Activated naive CD4-positive, alpha-beta T cell treated with anti-CD3 and anti-CD28 coated beads, Interleukin-2, amount 10 ng/mL, durations not matched to agents 7 days and 5 days (primary cell): Measurements from ENCODE around the gene MARK3.
"Not testable (repeated sequence)": the region's sequence is repeated elsewhere in the genome, so short reads cannot be mapped to it uniquely, and the experiment has no call there.

Experiments used
- CTCF ChIA-PET: fragments of 350-600 bp; sonication (Branson Sonifier 250); formaldehyde crosslinking; loops from one replicate; lab custom pipeline; 2021; ENCODE audit warnings: antibody characterized with exemption; lab: Charles Lee
- DNase-seq: peaks from one replicate; pipeline ENCODE4 v3.0.0-alpha.2; 2020
- H3K27ac Mint-ChIP-seq: one replicate; pipeline ENCODE4 v1.8.0; 2021; ENCODE audit warnings: mild to moderate bottlenecking, moderate library complexity, mixed read lengths
- H3K27me3 Mint-ChIP-seq: one replicate; pipeline ENCODE4 v1.8.0; 2021; ENCODE audit warnings: mild to moderate bottlenecking, mixed read lengths
- H3K36me3 Mint-ChIP-seq: one replicate; pipeline ENCODE4 v1.8.0; 2021; ENCODE audit warnings: mixed read lengths
- H3K4me1 Mint-ChIP-seq: one replicate; pipeline ENCODE4 v1.8.0; 2021; ENCODE audit warnings: mixed read lengths
- H3K4me3 Mint-ChIP-seq: one replicate; pipeline ENCODE4 v1.8.0; 2021; ENCODE audit warnings: mild to moderate bottlenecking, moderate library complexity, mixed read lengths
- H3K9me3 Mint-ChIP-seq: one replicate; pipeline ENCODE4 v1.8.0; 2021; ENCODE audit warnings: mixed read lengths

MARK3 gene

DNA sequence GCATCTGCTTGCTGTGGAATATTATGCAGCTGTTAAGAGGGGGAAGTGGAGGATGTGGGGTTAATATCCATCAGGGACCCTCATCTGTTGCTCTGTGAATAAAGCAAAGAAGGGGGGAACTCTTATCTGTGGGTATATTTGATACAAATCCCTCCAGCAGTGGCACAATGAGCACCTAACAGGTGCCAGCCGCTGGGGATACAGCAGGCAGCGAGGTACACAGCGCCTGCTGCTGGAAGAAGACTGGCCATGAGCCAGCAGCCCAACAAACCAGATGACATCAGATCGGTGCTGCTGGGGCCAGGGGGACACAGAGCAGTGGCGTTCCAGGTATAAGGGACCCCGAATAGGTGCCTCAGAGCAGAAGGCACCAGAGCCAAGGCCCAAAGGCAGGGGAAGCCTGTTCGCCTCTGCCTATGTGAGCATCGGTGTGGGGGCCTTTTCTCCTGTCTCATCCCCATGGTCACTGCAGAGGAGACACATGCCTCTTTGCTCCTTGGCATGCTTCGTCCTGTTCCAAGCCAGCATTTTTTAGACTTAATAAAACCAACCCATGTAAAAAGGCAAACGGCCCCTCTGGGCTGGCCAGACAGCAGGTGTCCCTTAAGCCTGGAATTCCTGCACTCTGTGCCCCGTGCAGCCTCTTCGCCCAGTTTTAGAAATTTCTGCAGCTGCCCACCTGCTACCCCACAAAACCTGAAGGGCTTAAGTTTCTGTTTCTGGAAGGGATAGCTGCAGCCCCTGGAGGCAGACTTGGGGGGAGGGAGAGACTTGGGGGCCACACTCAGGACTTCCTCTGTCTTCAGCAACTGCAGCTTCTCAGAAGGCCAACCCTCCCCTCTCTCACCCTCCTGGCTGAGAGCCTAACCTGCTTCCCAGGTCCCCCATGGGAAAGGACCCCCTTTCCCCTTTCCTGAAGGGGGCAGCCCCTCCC is 139.1 kb downstream of the MARK3 start:
- Mint-ChIP-seq H3K4me3 (peak overlapping the region; percentile 33), H3K27me3 (peaks cover 80% of the 10 kb centered on the region), H3K36me3 (no peaks in the 10 kb centered on the region), H3K4me1 (peaks cover 27% of the 10 kb centered on the region), H3K9me3 (no peaks in the 10 kb centered on the region), H3K27ac (no peak overlapping the region)
- DNase-seq: no peak
- CTCF ChIA-PET: no interaction called here

- H3K9me3 Mint-ChIP-seq, H3K27ac Mint-ChIP-seq, H3K4me3 Mint-ChIP-seq, DNase-seq, CTCF ChIA-PET, H3K36me3 Mint-ChIP-seq: not testable (repeated sequence)
- Mint-ChIP-seq H3K27me3 (peaks cover 70% of the 10 kb centered on the region), H3K4me1 (peaks cover 34% of the 10 kb centered on the region)
Observed at GRCh38 chr14:103525430-103526246, 140.4 kb downstream of the MARK3 start.

DNA sequence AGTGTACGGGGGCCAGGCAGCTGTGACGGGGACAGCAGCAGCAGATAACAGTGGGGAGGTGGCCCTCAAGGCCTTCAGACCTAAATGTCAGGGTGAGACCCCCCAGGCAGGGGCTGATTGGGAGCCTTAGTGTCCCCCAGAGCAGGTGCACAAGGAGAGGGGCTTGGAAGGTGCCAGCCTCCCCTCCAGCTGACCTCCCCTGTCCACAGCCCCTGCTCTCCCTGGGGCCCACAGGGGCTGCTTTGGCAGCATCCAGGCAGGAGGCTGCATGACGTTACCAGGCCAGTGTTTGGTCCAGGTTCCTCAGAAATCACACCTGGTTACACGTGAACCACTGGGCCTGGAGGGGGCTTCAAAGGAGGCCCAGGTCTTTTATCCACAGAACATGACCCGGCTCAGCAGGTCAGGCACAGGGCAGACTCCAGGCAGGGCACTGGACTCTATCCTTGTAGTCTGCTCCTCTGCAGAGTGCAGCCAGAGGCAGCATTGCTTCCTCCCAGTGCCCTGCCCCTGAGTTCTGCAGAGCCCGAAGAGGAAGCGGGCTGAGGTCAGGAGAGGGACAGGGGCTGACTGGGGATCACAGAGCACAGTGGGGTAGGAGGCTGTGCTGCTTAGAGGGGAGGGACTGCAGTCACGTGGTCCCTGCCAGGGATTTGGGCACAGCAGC is 141.2 kb downstream of the MARK3 start:
- H3K27ac Mint-ChIP-seq: no peak overlapping the region
- peaks cover 39% of the 10 kb centered on the region for H3K4me1 Mint-ChIP-seq
- no peak overlapping the region for H3K4me3 Mint-ChIP-seq
- CTCF ChIA-PET: interaction anchor here (4.2 kb wide), 1 partner anchor 7 kb away, joined by 20 read pairs; no protein-coding TSS in a partner anchor
- no peak for DNase-seq
- H3K9me3 Mint-ChIP-seq: no peaks in the 10 kb centered on the region
- H3K36me3 Mint-ChIP-seq: peaks cover 4% of the 10 kb centered on the region
- peaks cover 63% of the 10 kb centered on the region for H3K27me3 Mint-ChIP-seq

DNA sequence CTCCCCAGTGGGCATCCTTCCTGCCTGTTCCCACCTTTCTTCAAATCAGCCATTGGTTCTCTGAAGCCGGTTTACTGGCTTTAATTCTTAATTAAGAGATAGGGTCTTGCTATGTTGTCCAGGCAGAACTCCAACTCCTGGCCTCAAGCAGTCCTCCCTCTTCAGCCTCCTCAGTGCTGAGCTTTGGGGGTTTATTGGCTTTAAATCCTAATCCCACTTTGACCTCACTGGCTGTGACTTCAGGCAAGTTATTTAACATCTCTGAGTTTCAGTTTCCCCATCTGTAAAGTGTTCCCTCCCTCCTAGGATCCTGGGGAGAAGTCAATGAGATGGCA is 141.7 kb downstream of the MARK3 start:
- H3K4me3 Mint-ChIP-seq: no peak overlapping the region
- DNase-seq: no peak
- H3K4me1 Mint-ChIP-seq: peaks cover 41% of the 10 kb centered on the region
- peak overlapping the region; percentile 11 for H3K27ac Mint-ChIP-seq
- H3K27me3 Mint-ChIP-seq: peaks cover 60% of the 10 kb centered on the region
- H3K9me3 Mint-ChIP-seq: no peaks in the 10 kb centered on the region
- H3K36me3 Mint-ChIP-seq: peaks cover 4% of the 10 kb centered on the region
- CTCF ChIA-PET: interaction anchor here (4.2 kb wide), 1 partner anchor 8 kb away, joined by 20 read pairs; no protein-coding TSS in a partner anchor

DNA sequence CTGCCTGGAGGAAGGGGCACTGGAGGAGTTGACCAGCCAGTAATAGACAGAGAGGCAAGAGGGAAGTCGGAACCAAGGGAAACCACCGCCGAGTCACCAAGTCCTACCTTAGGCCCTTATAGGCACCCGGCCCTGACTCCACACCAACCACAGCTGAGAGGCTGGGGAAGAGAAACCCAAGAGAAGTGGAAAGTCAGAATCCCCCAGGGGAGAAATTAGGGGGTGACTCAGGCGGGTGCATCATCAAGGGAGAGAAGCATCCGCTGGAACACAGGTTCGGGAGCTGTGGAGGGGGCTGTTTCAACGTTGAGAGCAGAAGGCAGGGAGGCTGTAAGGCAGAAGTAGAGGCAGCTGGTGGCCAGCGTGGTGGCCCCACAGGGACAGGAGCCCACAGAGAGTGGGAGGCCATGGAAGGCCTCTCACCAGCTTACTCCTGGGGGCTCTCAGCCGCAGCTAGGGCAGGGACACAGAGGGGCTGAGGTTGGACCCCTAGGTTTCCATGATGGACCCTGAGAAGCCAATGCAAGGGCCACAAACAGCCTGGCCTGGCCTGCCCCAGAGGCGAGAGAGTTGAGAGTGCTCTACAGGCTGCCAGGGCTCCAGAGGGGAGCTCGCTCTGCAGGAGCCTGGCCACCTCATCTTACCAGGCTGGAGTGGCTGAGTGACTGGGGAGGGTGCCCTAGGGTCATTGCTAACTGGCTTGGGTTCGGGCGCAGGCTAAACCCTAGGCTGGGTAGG is 142.4 kb downstream of the MARK3 start:
- H3K27me3 Mint-ChIP-seq: peaks cover 54% of the 10 kb centered on the region
- no peaks in the 10 kb centered on the region for H3K9me3 Mint-ChIP-seq
- peaks cover 39% of the 10 kb centered on the region for H3K4me1 Mint-ChIP-seq
- peaks cover 4% of the 10 kb centered on the region for H3K36me3 Mint-ChIP-seq
- CTCF ChIA-PET: interaction anchor here (4.2 kb wide), 1 partner anchor 9 kb away, joined by 20 read pairs; no protein-coding TSS in a partner anchor
- peak overlapping the region; percentile 88 for H3K4me3 Mint-ChIP-seq
- peak overlapping the region; percentile 11 for H3K27ac Mint-ChIP-seq
- no peak for DNase-seq

- CTCF ChIA-PET: interaction anchor here (0.6 to 4.2 kb wide), 2 partner anchors 9 to 48 kb away, joined by 3 to 20 read pairs; no protein-coding TSS in a partner anchor
- Mint-ChIP-seq H3K9me3 (no peaks in the 10 kb centered on the region), H3K27ac (peak overlapping the region; percentile 95), H3K4me1 (peaks cover 39% of the 10 kb centered on the region), H3K27me3 (peaks cover 48% of the 10 kb centered on the region), H3K36me3 (peaks cover 4% of the 10 kb centered on the region), H3K4me3 (peak overlapping the region; percentile 88)
- no peak for DNase-seq
Observed at GRCh38 chr14:103528146-103528586, 143.0 kb downstream of the MARK3 start.

GRCh38 chr14:103528587-103529382 is 143.6 kb downstream of the MARK3 start, which contains the start of gene TRMT61A:
Gene TRMT61A (plus strand): TSS chr14:103529196. CDS start chr14:103529979, 783 bp downstream.
- peak; percentile 81 for DNase-seq

GRCh38 chr14:103529383-103530365 is 144.5 kb downstream of the MARK3 start:
- Mint-ChIP-seq H3K4me3 (peak overlapping the region; percentile 88), H3K9me3 (no peaks in the 10 kb centered on the region), H3K27ac (peak overlapping the region; percentile 95), H3K36me3 (peaks cover 4% of the 10 kb centered on the region), H3K27me3 (peaks cover 33% of the 10 kb centered on the region), H3K4me1 (peaks cover 35% of the 10 kb centered on the region)
- no peak for DNase-seq
- CTCF ChIA-PET: interaction anchor here (1.0 to 4.2 kb wide), 3 partner anchors 11 to 23 kb away, joined by 3 to 20 read pairs (median 5); no protein-coding TSS in a partner anchor

More at GRCh38 chr14:103528587-103529382, 143.6 kb downstream of the MARK3 start, which contains the start of gene TRMT61A:
- Mint-ChIP-seq H3K4me1 (peaks cover 37% of the 10 kb centered on the region), H3K4me3 (peak within 1 kb of the TSS; percentile 88), H3K27ac (peak within 1 kb of the TSS; percentile 95), H3K9me3 (no peaks in the 10 kb centered on the region), H3K27me3 (peaks cover 42% of the 10 kb centered on the region), H3K36me3 (peaks cover 4% of the 10 kb centered on the region)
- CTCF ChIA-PET: interaction anchor here (0.6 to 4.2 kb wide), 4 partner anchors 10 to 48 kb away, joined by 3 to 20 read pairs (median 4); no protein-coding TSS in a partner anchor

DNA sequence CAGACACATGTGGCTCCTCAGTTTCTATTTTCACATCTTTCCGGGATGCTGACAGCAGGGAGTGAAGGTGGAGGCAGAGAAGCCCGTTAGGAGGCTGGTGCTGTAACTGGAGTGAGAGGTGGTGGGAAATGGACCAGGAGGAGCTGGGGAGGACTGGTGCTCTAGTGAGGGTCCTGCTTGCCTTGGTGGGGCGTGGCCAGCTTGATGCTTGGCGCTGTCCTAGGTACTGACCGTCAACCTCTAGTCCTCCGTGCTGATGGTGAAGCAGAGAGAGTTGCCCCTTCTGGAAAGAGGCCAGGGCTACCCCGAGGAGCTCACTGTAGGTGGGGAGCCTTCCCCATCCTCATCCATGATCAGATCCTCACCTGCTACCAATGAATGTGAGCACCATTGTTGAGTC is 145.2 kb downstream of the MARK3 start:
- peaks cover 35% of the 10 kb centered on the region for H3K4me1 Mint-ChIP-seq

GRCh38 chr14:103530831-103531230 is 145.6 kb downstream of the MARK3 start:
- Mint-ChIP-seq H3K4me1 (peaks cover 34% of the 10 kb centered on the region), H3K4me3 (no peak overlapping the region), H3K36me3 (peaks cover 4% of the 10 kb centered on the region)

More for the DNA sequence above, 145.2 kb downstream of the MARK3 start:
- H3K27me3 Mint-ChIP-seq: peaks cover 27% of the 10 kb centered on the region
- peak overlapping the region; percentile 95 for H3K27ac Mint-ChIP-seq
- peaks cover 4% of the 10 kb centered on the region for H3K36me3 Mint-ChIP-seq
- CTCF ChIA-PET: interaction anchor here (0.6 to 4.2 kb wide), 3 partner anchors 11 to 22 kb away, joined by 3 to 20 read pairs (median 5); no protein-coding TSS in a partner anchor
- H3K9me3 Mint-ChIP-seq: no peaks in the 10 kb centered on the region
- peak; percentile 59 for DNase-seq
- peak overlapping the region; percentile 88 for H3K4me3 Mint-ChIP-seq

DNA sequence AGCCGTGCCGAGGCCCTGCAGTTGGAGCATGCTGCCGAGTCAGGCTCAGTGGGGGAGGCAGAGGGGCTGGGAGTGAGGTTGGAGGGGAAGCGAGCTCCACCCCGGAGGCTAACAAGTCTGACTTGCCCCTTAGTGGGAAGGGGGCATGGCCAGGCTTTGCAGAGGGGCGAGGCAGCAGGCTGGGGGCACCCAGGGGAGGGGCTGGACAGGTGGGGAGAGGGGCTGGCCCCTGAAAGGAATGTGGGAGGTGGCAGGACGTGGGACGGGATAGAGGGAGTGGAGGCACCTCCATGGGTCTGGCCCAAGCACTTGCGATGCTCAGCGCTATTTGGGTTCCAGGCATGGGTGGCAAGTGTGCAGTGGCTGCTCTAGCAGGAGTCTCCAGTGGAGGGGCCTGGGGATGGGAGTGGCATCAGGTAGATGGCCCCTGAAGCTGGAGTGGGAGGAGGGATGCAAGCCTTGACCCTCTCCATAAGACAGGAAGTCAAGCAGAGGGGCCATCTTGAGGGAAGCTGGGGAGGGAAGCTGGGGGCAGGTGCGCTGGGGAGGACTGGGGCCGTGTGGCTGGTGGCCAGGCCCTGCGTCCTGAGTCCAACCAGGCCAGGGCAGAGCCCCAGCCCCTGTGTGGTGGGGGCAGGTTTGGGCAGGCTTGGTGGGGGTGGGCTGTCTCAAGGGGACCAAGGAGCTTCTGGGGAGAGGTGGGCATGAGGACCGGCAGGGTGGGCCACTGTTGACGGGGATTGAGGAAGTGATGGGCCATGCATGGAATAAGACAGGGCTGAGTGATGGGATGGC is 146.4 kb downstream of the MARK3 start:
- Mint-ChIP-seq H3K27ac (no peak overlapping the region), H3K36me3 (peaks cover 4% of the 10 kb centered on the region), H3K4me3 (no peak overlapping the region), H3K27me3 (peaks cover 14% of the 10 kb centered on the region), H3K4me1 (peaks cover 34% of the 10 kb centered on the region), H3K9me3 (no peaks in the 10 kb centered on the region)
- no peak for DNase-seq
- CTCF ChIA-PET: no interaction called here

More at GRCh38 chr14:103530831-103531230, 145.6 kb downstream of the MARK3 start:
- H3K9me3 Mint-ChIP-seq: no peaks in the 10 kb centered on the region
- DNase-seq: no peak
- H3K27ac Mint-ChIP-seq: no peak overlapping the region
- CTCF ChIA-PET: interaction anchor here (0.6 to 1.8 kb wide), 2 partner anchors 16 to 21 kb away, joined by 3 to 5 read pairs; no protein-coding TSS in a partner anchor
- peaks cover 22% of the 10 kb centered on the region for H3K27me3 Mint-ChIP-seq
